ENCODE data around the gene FGGY.

FGGY gene

GRCh38 chr1:59678040-59678439 is 381.1 kb downstream of the FGGY start:
- DNase-seq (ENCODE audit: low read depth), result no peak
- H3K4me3 ChIP-seq (ENCODE audit: control insufficient read depth, low read depth, low read length), result no peak overlapping the region
- no peak for TF ChIP-seq CTCF (IDR thresholded peaks at IDR 0.05; ENCODE audit: control insufficient read depth, insufficient read depth, low read depth, low read length, missing control alignments)

GRCh38 chr1:59678493-59679228 is 381.8 kb downstream of the FGGY start:
- DNase-seq (ENCODE audit: low read depth), result peak; percentile 95

GRCh38 chr1:59680044-59680443 is 383.1 kb downstream of the FGGY start:
- no peak for TF ChIP-seq CTCF (IDR thresholded peaks at IDR 0.05; ENCODE audit: control insufficient read depth, insufficient read depth, low read depth, low read length, missing control alignments)
- no peak for DNase-seq (ENCODE audit: low read depth)
- H3K4me3 ChIP-seq (ENCODE audit: control insufficient read depth, low read depth, low read length), result no peak overlapping the region

More at GRCh38 chr1:59678493-59679228, 381.8 kb downstream of the FGGY start:
- TF ChIP-seq CTCF (IDR thresholded peaks at IDR 0.05; ENCODE audit: control insufficient read depth, insufficient read depth, low read depth, low read length, missing control alignments), result no peak
- no peak overlapping the region for H3K4me3 ChIP-seq (ENCODE audit: control insufficient read depth, low read depth, low read length)

- no peak for TF ChIP-seq CTCF (IDR thresholded peaks at IDR 0.05; ENCODE audit: control insufficient read depth, insufficient read depth, low read depth, low read length, missing control alignments)
- no peak overlapping the region for H3K4me3 ChIP-seq (ENCODE audit: control insufficient read depth, low read depth, low read length)
- DNase-seq (ENCODE audit: low read depth), result no peak
Measured at GRCh38 chr1:59682396-59683080, 385.6 kb downstream of the FGGY start.

- no peak for TF ChIP-seq CTCF (IDR thresholded peaks at IDR 0.05; ENCODE audit: control insufficient read depth, insufficient read depth, low read depth, low read length, missing control alignments)
- no peak for DNase-seq (ENCODE audit: low read depth)
Measured at GRCh38 chr1:59683197-59683596, 386.3 kb downstream of the FGGY start.

GRCh38 chr1:59684698-59685097 is 387.8 kb downstream of the FGGY start:
- no peak overlapping the region for H3K4me3 ChIP-seq (ENCODE audit: control insufficient read depth, low read depth, low read length)
- no peak for DNase-seq (ENCODE audit: low read depth)
- no peak for TF ChIP-seq CTCF (IDR thresholded peaks at IDR 0.05; ENCODE audit: control insufficient read depth, insufficient read depth, low read depth, low read length, missing control alignments)

More at GRCh38 chr1:59683197-59683596, 386.3 kb downstream of the FGGY start:
- no peak overlapping the region for H3K4me3 ChIP-seq (ENCODE audit: control insufficient read depth, low read depth, low read length)
